CMK (cell line): Measurements from ENCODE around the gene ZNF12.
"Not testable (repeated sequence)": the region's sequence is repeated elsewhere in the genome, so short reads cannot be mapped to it uniquely, and the experiment has no call there.

Experiments used
- DNase-seq: peaks from one replicate; pipeline ENCODE4 v3.0.0-alpha.2; 2010; ENCODE audit warnings: low read depth

ZNF12 gene

DNA sequence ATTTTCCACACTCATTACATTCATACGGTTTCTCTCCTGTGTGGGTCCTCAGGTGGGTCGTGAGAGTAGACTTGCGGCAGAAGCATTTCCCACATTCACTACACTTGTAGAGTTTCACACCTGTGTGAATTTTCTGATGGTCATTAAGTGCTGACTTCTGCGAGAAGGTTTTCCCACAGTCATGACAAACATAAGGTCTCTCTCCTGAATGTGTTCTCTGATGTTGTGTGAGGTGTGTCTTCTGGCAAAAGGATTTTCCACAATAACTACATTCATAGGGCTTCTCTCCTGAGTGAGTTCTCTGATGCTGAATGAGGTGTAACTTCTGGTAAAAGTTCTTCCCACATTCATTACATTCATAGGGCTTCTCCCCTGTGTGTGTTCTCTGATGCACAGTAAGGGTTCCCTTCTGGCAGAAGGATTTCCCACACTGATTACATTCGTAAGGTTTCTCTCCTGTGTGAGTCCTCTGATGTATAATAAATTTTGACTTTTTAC is 15.1 kb downstream of the ZNF12 start:
- no peak for DNase-seq

DNA sequence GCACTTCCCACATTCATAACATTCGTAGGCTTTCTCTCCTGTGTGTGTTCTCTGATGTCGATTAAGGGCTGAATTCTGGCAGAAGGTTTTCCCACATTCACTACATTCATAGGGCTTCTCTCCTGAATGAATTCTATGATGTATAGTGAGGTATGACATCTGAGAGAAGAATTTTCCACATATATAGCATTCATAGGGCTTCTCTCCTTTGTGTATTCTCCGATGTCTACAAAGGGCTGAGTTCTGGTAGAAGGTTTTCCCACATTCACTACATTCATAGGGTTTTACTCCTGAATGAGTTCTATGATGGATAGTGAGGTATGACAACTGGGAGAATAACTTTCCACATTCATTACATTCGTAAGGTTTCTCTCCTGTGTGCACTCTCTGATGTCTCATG is 15.6 kb downstream of the ZNF12 start:
- DNase-seq: no peak

DNA sequence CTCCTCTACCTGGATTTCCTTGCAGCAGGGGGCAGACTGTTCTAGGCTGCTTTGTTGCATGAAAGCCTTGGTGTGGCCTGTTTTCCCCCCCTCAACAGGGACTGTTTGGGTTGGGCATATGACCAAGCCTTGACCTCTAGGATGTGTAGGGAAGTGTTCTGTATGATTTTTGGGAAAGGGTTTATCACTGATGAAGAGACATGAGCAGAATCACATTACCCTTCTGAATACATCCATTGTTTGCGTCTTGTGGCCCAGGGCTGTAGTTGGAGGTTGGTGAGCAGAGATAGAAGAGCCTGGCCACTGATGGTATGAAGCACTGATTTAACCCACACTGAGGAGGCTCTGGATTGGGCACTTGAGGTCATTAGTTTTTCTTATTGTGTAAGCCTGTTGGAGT is 26.6 kb downstream of the ZNF12 start:
- no peak for DNase-seq

DNA sequence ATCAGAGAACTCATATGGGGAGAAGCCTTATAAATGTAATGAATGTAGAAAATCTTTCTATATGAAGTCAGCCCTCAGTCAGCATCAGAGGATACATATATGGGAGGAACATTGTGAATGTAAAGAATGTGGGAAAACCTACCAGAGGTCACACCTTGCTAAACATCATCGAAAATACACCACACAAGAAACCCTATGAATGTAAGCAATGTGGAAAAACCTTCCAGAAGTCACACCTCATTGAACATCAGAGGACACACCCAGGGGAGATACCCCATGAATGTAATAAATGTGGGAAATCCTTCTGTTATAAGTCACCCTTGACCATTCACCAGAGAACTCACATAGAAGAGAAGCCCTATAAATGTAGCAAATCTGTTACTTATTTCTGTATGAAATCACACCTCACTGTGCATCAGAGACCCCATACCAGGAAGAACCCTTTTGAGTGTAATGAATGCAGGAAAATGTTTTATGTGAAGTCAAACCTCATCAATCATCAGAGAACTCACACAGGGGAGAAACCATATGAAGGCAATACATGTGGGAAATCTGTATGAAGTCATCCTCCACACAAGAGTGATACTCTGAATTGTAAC is 30.8 kb downstream of the ZNF12 start:
- no peak for DNase-seq

GRCh38 chr7:6670851-6671250 is 35.9 kb downstream of the ZNF12 start:
- DNase-seq: not testable (repeated sequence)

DNA sequence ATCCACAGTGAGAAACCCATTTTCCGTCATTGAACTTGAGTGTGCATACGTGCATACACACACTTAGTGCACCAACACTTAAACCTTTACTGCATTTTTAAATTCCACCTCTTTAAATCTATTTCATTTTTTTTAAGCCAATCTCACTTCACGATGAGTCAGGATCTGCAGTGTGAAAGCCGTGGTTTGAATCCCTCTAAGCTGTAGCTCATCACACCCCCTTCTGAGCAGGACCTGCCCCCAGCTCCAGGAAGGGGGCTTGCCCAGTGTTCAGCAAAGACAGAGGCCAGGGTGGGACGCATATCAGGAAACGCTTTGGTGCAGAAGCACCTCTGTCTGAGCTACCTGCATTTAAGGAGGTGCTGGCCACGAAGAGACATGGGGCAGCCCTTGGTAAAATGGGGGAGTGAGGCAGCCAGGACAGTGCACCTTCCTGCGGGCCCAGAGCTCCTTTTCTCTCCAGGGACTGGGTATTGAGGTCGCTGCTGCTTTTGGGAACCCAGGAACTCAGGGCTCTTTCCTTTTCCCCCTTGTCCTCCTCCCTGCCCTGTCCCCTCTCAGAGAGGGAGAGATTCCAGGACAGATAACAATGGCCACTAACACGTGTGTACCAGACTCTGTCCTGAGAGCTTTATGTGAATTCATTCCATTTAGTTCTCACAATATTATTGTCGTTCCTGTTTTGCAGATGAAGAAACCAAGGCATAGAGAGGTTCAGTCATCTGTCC is 48.0 kb downstream of the ZNF12 start:
- DNase-seq: no peak

DNA sequence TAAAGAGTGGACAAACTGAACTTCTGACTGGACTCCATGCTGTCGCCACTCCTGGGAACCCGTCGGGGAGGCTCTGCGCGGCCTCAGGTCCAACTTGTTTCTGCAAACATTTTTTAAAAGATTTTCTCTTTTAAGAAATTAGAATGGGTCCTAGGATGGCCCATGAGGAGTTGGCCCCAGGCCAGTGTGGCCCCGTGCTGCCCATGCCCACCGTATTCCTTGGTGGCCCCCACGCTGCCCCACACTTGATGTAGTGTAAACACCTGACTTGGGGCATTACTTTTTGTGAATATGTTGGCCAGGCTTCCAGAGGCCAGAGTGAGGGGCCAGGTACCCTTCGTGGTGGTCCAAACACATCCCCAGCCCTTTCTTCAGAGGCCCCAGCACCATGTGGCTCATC is 50.3 kb downstream of the ZNF12 start:
- no peak for DNase-seq

DNA sequence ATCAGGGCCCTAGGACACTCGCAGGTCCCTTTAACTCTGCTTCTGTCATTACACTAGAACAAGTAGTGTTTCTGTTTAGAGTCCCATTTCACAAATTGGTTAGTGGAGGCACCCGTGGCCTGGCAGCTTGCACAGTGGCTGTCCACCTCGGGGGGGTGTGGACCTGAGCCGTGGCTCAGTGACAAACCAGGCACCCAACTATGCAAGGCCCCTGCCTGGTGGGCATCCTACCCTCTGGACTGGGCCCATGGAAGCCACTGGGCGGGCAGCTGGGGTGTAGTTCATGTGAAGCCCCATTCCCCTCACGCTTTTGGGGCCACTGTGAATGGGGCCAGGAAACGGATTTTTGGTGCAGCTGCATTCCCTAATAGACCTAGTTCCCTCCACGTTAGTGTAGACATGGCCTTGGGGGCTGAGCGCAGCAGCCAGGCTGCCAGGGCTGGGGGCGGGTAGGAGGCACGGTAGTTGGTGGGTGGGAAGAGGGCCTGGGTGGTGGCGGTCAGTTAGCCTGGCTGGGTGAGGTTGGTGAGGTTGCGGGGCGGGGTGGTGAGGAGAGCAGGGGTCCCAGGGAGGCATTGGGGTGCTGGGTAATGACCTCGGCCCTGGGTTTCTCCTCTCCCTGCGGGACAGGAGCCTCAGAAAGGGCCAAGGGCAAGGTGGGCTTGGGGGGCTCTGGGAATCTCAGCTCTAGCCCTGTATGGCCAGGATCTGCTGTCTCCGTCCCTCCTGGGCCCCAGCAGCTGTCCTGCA is 50.9 kb downstream of the ZNF12 start:
- no peak for DNase-seq

DNA sequence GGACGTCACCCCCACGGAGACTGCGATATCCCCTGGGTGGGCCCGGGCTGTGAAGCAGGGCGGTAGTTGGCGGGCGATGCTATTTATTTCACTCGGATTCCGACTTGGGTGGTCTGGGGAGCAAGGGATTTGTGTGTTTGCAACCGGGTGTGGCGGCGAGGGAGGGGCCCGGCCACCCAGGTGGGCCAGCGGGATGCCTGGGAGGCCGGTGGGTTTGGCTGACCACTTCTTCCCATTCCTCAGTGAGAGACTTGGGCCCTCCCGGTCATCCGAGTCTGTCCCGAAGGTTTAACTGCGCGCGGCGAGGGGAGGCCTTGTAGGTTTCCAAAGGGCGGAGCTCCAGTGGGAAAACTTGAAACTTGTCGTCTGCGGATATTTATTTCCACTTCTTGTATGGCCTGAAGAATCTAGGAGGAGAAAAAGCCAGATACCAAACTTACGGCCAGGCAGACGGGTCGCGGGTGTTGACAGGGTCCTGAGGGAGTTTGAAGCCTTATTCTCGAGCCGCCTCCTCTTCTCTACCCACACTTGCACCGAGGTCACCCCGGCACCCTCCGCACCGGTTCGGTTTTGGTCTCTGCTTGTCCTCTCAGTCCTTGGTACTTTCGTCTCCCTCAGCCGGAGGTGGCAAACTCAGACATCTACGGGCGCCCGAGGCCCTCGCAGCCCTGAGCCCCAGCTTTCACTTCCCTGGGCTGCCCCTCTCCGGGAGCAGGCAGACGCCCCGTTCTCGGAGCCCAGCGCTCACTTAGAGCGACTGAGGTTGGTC is 51.7 kb downstream of the ZNF12 start:
- DNase-seq: no peak

GRCh38 chr7:6654113-6654841 is 52.5 kb downstream of the ZNF12 start:
- DNase-seq: no peak

GRCh38 chr7:6653071-6654003 is 53.4 kb downstream of the ZNF12 start:
- no peak for DNase-seq

DNA sequence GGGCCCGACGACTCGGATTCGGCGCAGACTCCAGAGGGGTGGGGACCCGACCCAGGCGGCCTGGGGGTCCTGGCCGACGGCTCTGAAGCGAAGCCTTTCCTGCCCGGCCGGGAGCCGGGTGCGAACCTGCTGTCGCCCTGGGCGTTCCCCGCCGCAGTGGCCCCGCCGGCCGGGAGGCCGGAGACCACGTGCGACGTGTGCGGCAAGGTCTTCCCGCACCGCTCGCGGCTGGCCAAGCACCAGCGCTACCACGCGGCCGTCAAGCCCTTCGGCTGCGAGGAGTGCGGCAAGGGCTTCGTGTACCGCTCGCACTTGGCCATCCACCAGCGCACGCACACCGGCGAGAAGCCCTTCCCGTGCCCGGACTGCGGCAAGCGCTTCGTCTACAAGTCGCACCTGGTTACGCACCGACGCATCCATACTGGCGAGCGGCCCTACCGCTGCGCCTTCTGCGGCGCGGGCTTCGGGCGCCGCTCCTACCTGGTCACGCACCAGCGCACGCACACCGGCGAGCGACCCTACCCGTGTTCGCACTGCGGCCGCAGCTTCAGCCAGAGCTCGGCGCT is 54.2 kb downstream of the ZNF12 start:
- no peak for DNase-seq

GRCh38 chr7:6651851-6652445 is 54.8 kb downstream of the ZNF12 start:
- DNase-seq: no peak

DNA sequence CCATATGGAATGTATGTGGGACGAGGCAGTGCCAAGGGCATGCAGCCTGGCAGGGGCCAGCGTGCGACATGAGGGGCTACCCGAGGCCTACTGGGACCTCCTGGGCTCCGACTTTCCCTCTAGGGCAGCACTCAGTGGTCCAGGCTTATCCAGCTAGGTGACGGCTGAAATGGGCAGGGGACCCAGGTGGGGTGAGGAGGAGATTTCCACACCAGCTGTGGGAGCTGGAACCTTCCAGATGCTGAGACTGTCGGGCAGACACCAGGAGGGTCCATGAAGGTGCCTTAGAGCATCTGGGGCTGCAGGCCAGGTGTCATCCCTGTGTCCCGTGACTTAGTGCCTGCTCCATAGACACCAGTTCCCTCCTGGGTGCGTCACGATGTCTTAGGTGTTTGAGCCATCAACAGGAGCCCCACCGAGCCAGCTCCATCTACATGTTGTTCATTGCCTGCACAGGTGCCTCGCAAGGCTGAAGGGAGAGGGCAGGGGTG is 56.2 kb downstream of the ZNF12 start:
- DNase-seq: no peak

DNA sequence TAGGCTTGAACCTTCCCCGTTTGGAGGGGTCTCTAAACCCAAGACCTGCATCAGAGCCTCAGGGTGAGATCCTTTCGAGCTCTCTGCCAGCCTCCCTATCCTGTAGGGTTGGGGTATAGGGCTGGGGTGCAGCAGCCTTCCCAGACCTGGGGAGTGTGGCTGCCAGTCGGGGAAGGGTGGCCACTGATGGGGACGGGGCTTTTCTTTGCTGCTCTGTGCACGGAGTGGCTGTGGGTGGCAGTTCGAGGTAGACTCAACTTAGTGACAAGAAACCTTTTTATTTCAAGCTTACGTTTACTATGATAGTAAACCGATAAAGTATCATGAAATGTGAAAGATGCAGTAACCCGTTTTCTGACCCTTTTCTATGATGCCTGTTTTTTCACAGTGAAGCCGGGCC is 56.7 kb downstream of the ZNF12 start:
- no peak for DNase-seq

DNA sequence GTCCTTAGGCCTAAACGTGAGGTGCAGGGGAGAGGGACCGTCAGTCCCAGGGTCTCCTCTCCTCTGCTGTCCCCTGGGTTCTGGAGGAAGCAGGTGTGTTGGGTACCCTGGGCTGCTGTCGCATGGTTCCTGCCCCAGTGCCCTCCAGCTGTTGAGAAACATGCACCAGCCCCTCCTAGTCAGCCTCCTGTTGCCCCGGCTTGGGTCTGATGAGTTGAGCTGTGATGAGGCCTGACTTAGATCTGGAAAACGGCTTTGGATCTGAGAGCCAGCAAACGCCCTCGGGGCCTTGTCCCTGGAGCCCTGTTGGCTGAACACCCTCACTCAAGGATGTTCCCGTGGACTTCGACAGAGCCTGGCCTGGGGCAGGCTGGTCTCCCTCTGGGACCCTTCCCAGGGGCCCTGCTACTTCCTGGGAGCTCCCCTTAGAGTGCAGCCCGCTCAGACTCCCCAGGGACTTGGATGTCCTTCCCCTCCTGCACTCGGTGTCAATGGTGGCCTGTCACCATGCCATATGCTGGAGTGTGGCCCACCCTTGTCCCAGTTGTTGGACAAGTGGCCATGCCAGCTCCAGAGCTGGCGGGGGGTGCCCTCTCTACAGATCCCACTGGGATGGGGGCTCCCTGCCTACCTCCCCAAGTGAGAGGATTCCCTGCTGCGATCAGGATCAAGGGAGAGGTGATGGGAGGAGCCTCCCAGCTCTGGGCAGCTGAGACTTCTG is 57.3 kb downstream of the ZNF12 start:
- DNase-seq: no peak

DNA sequence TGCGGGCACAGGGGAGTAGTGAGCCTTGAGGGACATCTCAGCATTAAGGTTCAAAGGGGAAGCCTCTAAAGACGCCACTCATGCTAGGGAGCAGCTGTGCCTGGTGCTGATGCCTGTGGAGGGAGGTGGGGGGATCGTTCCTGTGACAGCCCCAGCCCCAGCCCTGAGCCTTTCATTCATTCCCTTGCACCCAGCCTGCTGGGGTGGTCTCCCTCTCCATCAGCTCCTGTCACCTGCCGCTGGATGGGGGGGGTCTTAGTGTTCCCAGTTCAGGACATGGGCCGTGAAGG is 58.0 kb downstream of the ZNF12 start:
- DNase-seq: no peak

- no peak for DNase-seq
Observed at GRCh38 chr7:6648066-6648814, 58.5 kb downstream of the ZNF12 start.
